OCI-LY3 (cell line): ENCODE results near the gene TTLL11.
"Not testable (repeated sequence)": the region's sequence is repeated elsewhere in the genome, so short reads cannot be mapped to it uniquely, and the experiment has no call there.

Experiments
- H2AFZ ChIP-seq: fragments of 200-600, 300-600 bp; shearing (Covaris generic); 2 replicates; pipeline ENCODE4 v1.6.0; 2014; ENCODE audit warnings: antibody characterized with exemption, low read depth, low read length
- H3K27ac ChIP-seq: fragments of 200-600, 300-600 bp; sonication (generic); 2 replicates; pipeline ENCODE4 v1.5.1; 2014; ENCODE audit warnings: mild to moderate bottlenecking, low read length, moderate library complexity, mixed read lengths
- H3K27me3 ChIP-seq: fragments of 200-600, 300-600 bp; sonication (generic); 2 replicates; pipeline ENCODE4 v1.6.1; 2014; ENCODE audit warnings: low read depth, low read length, mixed read lengths
- H3K36me3 ChIP-seq: fragments of 200-600, 300-600 bp; sonication (generic); replicated peaks from 2 replicates; pipeline ENCODE3; 2014; ENCODE audit warnings: low read depth, low read length, mixed read lengths
- H3K4me1 ChIP-seq: fragments of 300-600, 200-600 bp; sonication (generic); 2 replicates; pipeline ENCODE4 v1.6.1; 2014; ENCODE audit warnings: low read length, mixed read lengths
- H3K4me2 ChIP-seq: fragments of 200-600, 300-600 bp; sonication (generic); 2 replicates; pipeline ENCODE4 v1.6.1; 2014; ENCODE audit warnings: low read length, mixed read lengths
- H3K4me3 ChIP-seq: fragments of 300-600, 200-600 bp; sonication (generic); 2 replicates; pipeline ENCODE4 v1.5.1; 2014; ENCODE audit warnings: antibody characterized with exemption, mild to moderate bottlenecking, low read length, moderate library complexity
- H3K79me2 ChIP-seq: fragments of 300-600, 200-600 bp; shearing (Covaris generic); 2 replicates; pipeline ENCODE4 v1.6.1; 2014; ENCODE audit warnings: mild to moderate bottlenecking, low read length, mixed read lengths
- H3K9ac ChIP-seq: fragments of 300-600, 200-600 bp; shearing (Covaris generic); 2 replicates; pipeline ENCODE4 v1.6.0; 2014; ENCODE audit warnings: mild to moderate bottlenecking, low read length, moderate library complexity
- H3K9me3 ChIP-seq: fragments of 200-600, 300-600 bp; shearing (Covaris generic); 2 replicates; pipeline ENCODE4 v1.6.1; 2014; ENCODE audit warnings: low read length, mixed read lengths; ENCODE audit not compliant: insufficient read depth
- H4K20me1 ChIP-seq: fragments of 200-600, 300-600 bp; sonication (generic); 2 replicates; pipeline ENCODE4 v1.6.1; 2016; ENCODE audit warnings: low read length, mixed read lengths; ENCODE audit not compliant: insufficient read depth
- CTCF ChIP-seq: fragments of 200-600, 300-600 bp; sonication (generic); IDR thresholded peaks from 2 replicates; pipeline ENCODE4 v1.5.1; 2014; ENCODE audit warnings: antibody characterized with exemption, low read length, low read depth
- EZH2phosphoT487 ChIP-seq: fragments of 200-600 bp; shearing (Covaris generic); IDR thresholded peaks from 2 replicates; pipeline ENCODE4 v1.6.1; 2018; ENCODE audit warnings: antibody characterized with exemption, mixed run types, low read depth

TTLL11 gene

GRCh38 chr9:121801579-121801978 is 291.5 kb downstream of the TTLL11 start:
- Histone ChIP-seq H3K36me3 (no peaks in the 10 kb centered on the region), H4K20me1 (no peaks in the 10 kb centered on the region), H3K4me2 (no peak overlapping the region), H3K27me3 (peaks cover 18% of the 10 kb centered on the region), H3K27ac (no peak overlapping the region), H3K4me1 (no peaks in the 10 kb centered on the region), H2AFZ (no peak overlapping the region), H3K9ac (no peak overlapping the region), H3K9me3 (no peaks in the 10 kb centered on the region), H3K4me3 (no peak overlapping the region), H3K79me2 (no peaks in the 10 kb centered on the region)
- TF ChIP-seq EZH2phosphoT487: no peak
- no peak for TF ChIP-seq CTCF

- no peak overlapping the region for H3K9ac ChIP-seq
- no peaks in the 10 kb centered on the region for H3K9me3 ChIP-seq
- no peaks in the 10 kb centered on the region for H3K4me1 ChIP-seq
- no peak overlapping the region for H3K4me3 ChIP-seq
- H3K36me3 ChIP-seq: no peaks in the 10 kb centered on the region
- H3K4me2 ChIP-seq: no peak overlapping the region
- H2AFZ ChIP-seq: no peak overlapping the region
- H3K27me3 ChIP-seq: peaks cover 18% of the 10 kb centered on the region
- H3K27ac ChIP-seq: no peak overlapping the region
- H3K79me2 ChIP-seq: no peaks in the 10 kb centered on the region
- H4K20me1 ChIP-seq: no peaks in the 10 kb centered on the region
- TF ChIP-seq EZH2phosphoT487: no peak
- no peak for TF ChIP-seq CTCF
Observed at GRCh38 chr9:121800376-121800775, 292.7 kb downstream of the TTLL11 start.

GRCh38 chr9:121798941-121799340 is 294.2 kb downstream of the TTLL11 start:
- Histone ChIP-seq H3K4me2 (no peak overlapping the region), H4K20me1 (no peaks in the 10 kb centered on the region), H3K4me1 (no peaks in the 10 kb centered on the region), H3K4me3 (no peak overlapping the region), H3K27ac (no peak overlapping the region), H3K9ac (no peak overlapping the region), H2AFZ (no peak overlapping the region), H3K9me3 (no peaks in the 10 kb centered on the region), H3K79me2 (no peaks in the 10 kb centered on the region), H3K27me3 (peaks cover 18% of the 10 kb centered on the region), H3K36me3 (no peaks in the 10 kb centered on the region)
- TF ChIP-seq EZH2phosphoT487 (no peak), CTCF (no peak)

DNA sequence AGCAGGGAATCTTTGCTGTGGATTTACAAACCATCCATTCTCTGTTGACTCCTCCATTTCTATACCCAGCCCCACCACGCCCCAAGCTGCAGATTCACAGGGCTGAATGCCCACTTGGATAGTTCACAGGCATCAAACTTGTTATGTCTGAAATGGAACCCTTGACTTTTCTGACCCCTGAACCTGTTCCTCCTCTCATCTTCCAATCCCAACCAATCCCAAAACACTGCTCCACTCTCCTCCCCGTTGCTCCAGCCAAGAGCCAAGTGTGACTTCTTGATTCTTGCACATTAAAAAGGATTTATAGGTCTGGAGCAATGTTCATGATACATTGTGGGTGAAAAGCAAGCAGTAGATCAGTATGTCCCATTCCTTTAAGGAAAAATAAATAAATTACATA is 296.0 kb downstream of the TTLL11 start:
- H3K27ac ChIP-seq: no peak overlapping the region
- H4K20me1 ChIP-seq: no peaks in the 10 kb centered on the region
- no peak overlapping the region for H3K4me3 ChIP-seq
- H3K9ac ChIP-seq: no peak overlapping the region
- no peak overlapping the region for H3K4me2 ChIP-seq
- no peaks in the 10 kb centered on the region for H3K36me3 ChIP-seq
- peaks cover 8% of the 10 kb centered on the region for H3K27me3 ChIP-seq
- TF ChIP-seq CTCF (no peak), EZH2phosphoT487 (no peak)
- H2AFZ ChIP-seq: no peak overlapping the region
- no peaks in the 10 kb centered on the region for H3K9me3 ChIP-seq
- H3K79me2 ChIP-seq: no peaks in the 10 kb centered on the region
- no peaks in the 10 kb centered on the region for H3K4me1 ChIP-seq

DNA sequence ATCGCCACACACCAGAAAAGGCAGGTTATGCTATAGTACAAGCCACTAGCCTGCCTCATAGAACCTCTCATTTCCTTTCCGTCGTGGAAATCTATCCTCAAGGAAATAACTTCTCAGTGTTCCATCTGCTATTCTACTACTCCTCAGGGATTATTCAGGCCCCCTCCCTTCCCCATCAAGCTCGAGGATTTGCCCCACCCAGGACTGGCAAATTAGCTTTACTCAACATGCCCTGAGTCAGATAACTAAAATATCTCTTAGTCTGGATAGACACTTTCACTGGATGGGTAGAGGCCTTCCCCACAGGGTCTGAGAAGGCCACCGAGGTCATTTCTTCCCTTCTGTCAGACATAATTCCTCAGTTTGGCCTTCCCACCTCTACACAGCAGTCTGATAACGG is 298.8 kb downstream of the TTLL11 start:
- H3K4me1 ChIP-seq, H3K27ac ChIP-seq, H4K20me1 ChIP-seq, H3K36me3 ChIP-seq, H2AFZ ChIP-seq, H3K27me3 ChIP-seq, H3K4me3 ChIP-seq, H3K9me3 ChIP-seq, H3K9ac ChIP-seq, H3K4me2 ChIP-seq, H3K79me2 ChIP-seq: not testable (repeated sequence)

GRCh38 chr9:121792476-121792875 is 300.6 kb downstream of the TTLL11 start:
- H3K79me2 ChIP-seq, H3K9ac ChIP-seq, H3K27me3 ChIP-seq, H3K4me1 ChIP-seq, H2AFZ ChIP-seq, H3K4me2 ChIP-seq, H3K27ac ChIP-seq, H3K9me3 ChIP-seq, H4K20me1 ChIP-seq, H3K4me3 ChIP-seq, H3K36me3 ChIP-seq: not testable (repeated sequence)
